PC-3 (cell line): ENCODE data around the gene RPL3. TPM values are rescaled to one million over a fixed set of nuclear protein-coding genes. Genes with fewer than 3 reads are reported as not detected.

ENCODE experiments used
- ATAC-seq: fragments of 200-7000 bp; cut with Tn5 transposase; 2 replicates; pipeline ENCODE4 v1.9.1; 2020; ENCODE audit warnings: mild to moderate bottlenecking, moderate library complexity
- BruUV-seq: library from RNA; stranded (reverse); fragments of 400-500 nt; replicated peaks from 2 replicates; lab custom pipeline; 2021; lab: Mats Ljungman, UMichigan
- CTCF ChIA-PET: fragments of 300-600 bp; sonication (Branson Sonifier 250); formaldehyde crosslinking; loops from one replicate; lab custom pipeline; 2022; ENCODE audit warnings: antibody characterized with exemption; lab: Charles Lee
- POLR2A ChIA-PET: fragments of 300-600 bp; sonication (Branson Sonifier 250); formaldehyde crosslinking; loops from one replicate; lab custom pipeline; 2022; ENCODE audit warnings: antibody characterized with exemption; ENCODE audit not compliant: unreplicated experiment; lab: Charles Lee
- DNase-seq: peaks from one replicate; pipeline ENCODE4 v3.0.0-alpha.2; 2015
- H2AFZ ChIP-seq: fragments of 300-600 bp; sonication (generic); 2 replicates; pipeline ENCODE4 v1.6.0; 2016; ENCODE audit warnings: antibody characterized with exemption, low read length
- H3F3A ChIP-seq: fragments of 300-600 bp; sonication (generic); one replicate; pipeline ENCODE4 v1.6.0; 2017; ENCODE audit warnings: antibody characterized with exemption, low read length, control low read depth, mild to moderate bottlenecking; ENCODE audit not compliant: unreplicated experiment
- H3K27ac ChIP-seq: fragments of 300-600 bp; sonication (generic); 2 replicates; pipeline ENCODE4 v1.5.1; 2016; ENCODE audit warnings: mild to moderate bottlenecking, low read length
- H3K27me3 ChIP-seq: fragments of 300-600 bp; sonication (generic); 2 replicates; pipeline ENCODE4 v1.6.1; 2016; ENCODE audit warnings: low read length, mixed read lengths
- H3K36me3 ChIP-seq: fragments of 300-600 bp; sonication (generic); 2 replicates; pipeline ENCODE4 v1.6.1; 2016; ENCODE audit warnings: low read depth, mixed run types, low read length, mixed read lengths
- H3K4me1 ChIP-seq: fragments of 300-600 bp; sonication (generic); 2 replicates; pipeline ENCODE4 v1.5.1; 2016; ENCODE audit warnings: low read length; ENCODE audit not compliant: insufficient read depth
- H3K4me2 ChIP-seq: fragments of 300-600 bp; sonication (generic); 2 replicates; pipeline ENCODE4 v1.6.0; 2016; ENCODE audit warnings: low read length
- H3K4me3 ChIP-seq: fragments of 300-600 bp; sonication (generic); 2 replicates; pipeline ENCODE4 v1.5.1; 2016; ENCODE audit warnings: mild to moderate bottlenecking, low read length, mixed read lengths
- H3K79me2 ChIP-seq: fragments of 300-600 bp; sonication (generic); 2 replicates; pipeline ENCODE4 v1.6.1; 2017; ENCODE audit warnings: low read length, mixed read lengths
- H3K9ac ChIP-seq: fragments of 300-600 bp; sonication (generic); 2 replicates; pipeline ENCODE4 v1.6.0; 2016; ENCODE audit warnings: mild to moderate bottlenecking, low read length
- H3K9me2 ChIP-seq: fragments of 300-600 bp; sonication (generic); replicated peaks from 2 replicates; pipeline ENCODE4 v1.6.1; 2016; ENCODE audit warnings: mixed run types, low read length, mixed read lengths
- H3K9me3 ChIP-seq: fragments of 300-600 bp; sonication (generic); 2 replicates; pipeline ENCODE4 v1.6.1; 2016; ENCODE audit warnings: low read length, mixed read lengths
- H4K20me1 ChIP-seq: fragments of 300-600 bp; sonication (generic); 2 replicates; pipeline ENCODE4 v1.6.1; 2016; ENCODE audit warnings: low read length, mixed read lengths
- EZH2 ChIP-seq: fragments of 300-600 bp; sonication (generic); IDR thresholded peaks from one replicate; pipeline ENCODE4 v1.6.1; 2017; ENCODE audit warnings: antibody characterized with exemption, mild to moderate bottlenecking, low read length; ENCODE audit not compliant: unreplicated experiment
- EZH2phosphoT487 ChIP-seq: fragments of 300-600 bp; sonication (generic); IDR thresholded peaks from 2 replicates; pipeline ENCODE4 v1.6.1; 2018; ENCODE audit warnings: mild to moderate bottlenecking, antibody characterized with exemption, low read length, borderline replicate concordance
- intact Hi-C: fragments of 100-400 bp; cut with micrococcal nuclease; formaldehyde crosslinking; loops from 2 replicates; pipeline ENCODE4 v1.9.0; 2023
- total RNA-seq: library from RNA; depleted of rRNA; stranded (reverse); fragments of >200 nt; gene quantifications from 2 replicates; pipeline ENCODE4 v1.2.3, GENCODE V29; 2014
- TF ChIP-seq, protein P1 (sequence below): fragments of 300-600 bp; sonication (generic); conservative IDR thresholded peaks from 2 replicates; pipeline ENCODE4 v1.5.1; 2017; ENCODE audit warnings: antibody characterized with exemption, low read depth, mild to moderate bottlenecking, low read length

Gene RPL3
- total RNA-seq, 1 experiment from 2014 or later: 1,363 TPM

DNA sequence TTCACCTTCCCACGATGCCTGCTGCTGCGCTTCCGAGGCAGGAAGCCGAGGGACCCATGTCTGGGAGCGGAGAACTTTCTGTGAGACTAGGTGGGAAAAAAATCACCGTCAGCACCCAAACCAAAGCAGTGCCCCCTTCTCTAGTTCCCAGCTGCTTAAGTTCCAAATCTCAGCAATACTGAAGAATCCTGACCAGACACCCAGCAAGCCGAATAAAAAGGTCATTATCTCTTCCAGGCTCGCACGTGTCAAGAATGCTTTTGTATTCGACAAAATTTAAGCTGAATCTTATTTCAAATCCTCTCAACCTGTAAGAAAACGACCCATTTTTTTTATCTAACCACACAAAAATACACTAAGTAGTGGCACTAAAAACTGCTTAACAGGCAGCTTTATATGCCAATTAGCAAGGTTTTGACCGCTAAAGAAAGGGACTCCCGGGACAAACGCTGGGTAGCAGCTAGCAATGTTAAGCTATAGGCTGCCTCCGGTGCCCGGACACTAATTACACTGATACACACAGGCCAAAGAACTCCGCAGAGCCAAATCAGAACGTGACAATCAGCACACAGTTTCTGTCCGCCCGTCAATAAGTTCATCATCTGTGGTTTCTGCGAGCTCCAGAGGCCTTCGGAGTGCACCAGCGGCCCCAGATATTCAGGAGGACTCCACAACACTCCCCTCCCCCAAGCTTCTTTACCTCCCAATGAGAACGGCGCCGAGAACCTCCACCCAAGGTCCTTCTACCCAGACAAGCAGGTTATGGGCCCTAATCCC lies 728 bp downstream of the RPL3 start:
- Histone ChIP-seq H2AFZ (no peak overlapping the region), H3K27me3 (no peaks in the 10 kb centered on the region), H3K4me3 (peak overlapping the region; percentile 97), H3K9me3 (no peaks in the 10 kb centered on the region), H3K4me1 (peaks cover 16% of the 10 kb centered on the region), H3K27ac (peak overlapping the region; percentile 63), H3K9ac (peak overlapping the region; percentile 97), H3K4me2 (peak overlapping the region; percentile 99), H3K9me2 (no peaks in the 10 kb centered on the region), H3K79me2 (peaks cover 57% of the 10 kb centered on the region), H3F3A (peaks cover 21% of the 10 kb centered on the region), H4K20me1 (peaks cover 54% of the 10 kb centered on the region), H3K36me3 (peaks cover 51% of the 10 kb centered on the region)
- DNase-seq (no peak), ATAC-seq (no peak)
- no peak for TF ChIP-seq EZH2phosphoT487
- TF ChIP-seq, protein P1, sequence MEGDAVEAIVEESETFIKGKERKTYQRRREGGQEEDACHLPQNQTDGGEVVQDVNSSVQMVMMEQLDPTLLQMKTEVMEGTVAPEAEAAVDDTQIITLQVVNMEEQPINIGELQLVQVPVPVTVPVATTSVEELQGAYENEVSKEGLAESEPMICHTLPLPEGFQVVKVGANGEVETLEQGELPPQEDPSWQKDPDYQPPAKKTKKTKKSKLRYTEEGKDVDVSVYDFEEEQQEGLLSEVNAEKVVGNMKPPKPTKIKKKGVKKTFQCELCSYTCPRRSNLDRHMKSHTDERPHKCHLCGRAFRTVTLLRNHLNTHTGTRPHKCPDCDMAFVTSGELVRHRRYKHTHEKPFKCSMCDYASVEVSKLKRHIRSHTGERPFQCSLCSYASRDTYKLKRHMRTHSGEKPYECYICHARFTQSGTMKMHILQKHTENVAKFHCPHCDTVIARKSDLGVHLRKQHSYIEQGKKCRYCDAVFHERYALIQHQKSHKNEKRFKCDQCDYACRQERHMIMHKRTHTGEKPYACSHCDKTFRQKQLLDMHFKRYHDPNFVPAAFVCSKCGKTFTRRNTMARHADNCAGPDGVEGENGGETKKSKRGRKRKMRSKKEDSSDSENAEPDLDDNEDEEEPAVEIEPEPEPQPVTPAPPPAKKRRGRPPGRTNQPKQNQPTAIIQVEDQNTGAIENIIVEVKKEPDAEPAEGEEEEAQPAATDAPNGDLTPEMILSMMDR: no peak
- TF ChIP-seq EZH2: no peak
- POLR2A ChIA-PET: interaction anchor here (0.6 to 0.8 kb wide), 4 partner anchors 14 to 641 kb away, joined by 3 to 18 read pairs (median 8); partner anchors contain the start of gene TAB1
- intact Hi-C loops: loop anchor here (5.0 kb wide), 2 partner anchors 76 to 166 kb away; partner anchors contain the start of genes CBX7 and PDGFB
- CTCF ChIA-PET: interaction anchor here (0.7 kb wide), 1 partner anchor 111 kb away, joined by 3 read pairs; no protein-coding TSS in a partner anchor
- BruUV-seq: TSS peak; percentile 61

DNA sequence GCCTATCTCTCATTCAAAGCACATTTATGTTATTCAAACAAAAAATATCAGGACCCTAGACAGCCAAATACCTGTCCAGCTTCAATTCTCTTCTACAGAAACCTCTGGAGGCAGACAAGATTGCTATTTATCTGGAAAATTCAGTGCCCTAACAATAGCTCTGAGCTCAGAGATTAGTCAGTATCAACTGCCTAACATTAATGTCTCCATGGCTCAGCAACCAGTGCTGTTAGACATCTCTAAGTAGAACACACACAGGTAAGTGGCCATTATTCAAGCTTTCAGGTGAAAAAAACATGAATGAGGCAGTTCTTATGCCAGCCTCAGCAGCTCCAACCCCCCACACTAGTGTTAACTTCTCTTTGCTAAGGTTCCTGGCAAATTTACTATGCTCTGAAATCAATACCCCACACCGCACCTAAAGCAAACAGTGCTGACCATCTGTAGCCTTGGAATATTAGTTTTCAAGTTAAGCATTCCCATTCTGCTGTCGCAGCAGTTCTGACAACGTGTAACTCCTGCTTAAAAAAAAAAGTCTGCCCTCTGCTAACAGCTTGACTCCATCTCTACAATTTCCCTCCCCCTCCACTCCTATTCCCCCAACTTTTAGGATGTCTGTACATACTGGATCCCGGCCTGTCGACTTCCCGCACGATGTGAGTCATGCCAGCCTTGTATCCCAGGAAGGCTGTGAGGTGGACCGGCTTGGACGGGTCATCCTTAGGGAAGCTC lies 1.5 kb downstream of the RPL3 start:
- H3K9me3 ChIP-seq: no peaks in the 10 kb centered on the region
- ChIA-PET CTCF (interaction anchor here (1.1 kb wide), 1 partner anchor 78 kb away, joined by 4 read pairs; no protein-coding TSS in a partner anchor), POLR2A (interaction anchor here (0.8 kb wide), 1 partner anchor 14 kb away, joined by 18 read pairs; no protein-coding TSS in a partner anchor)
- peaks cover 61% of the 10 kb centered on the region for H4K20me1 ChIP-seq
- H3K27me3 ChIP-seq: no peaks in the 10 kb centered on the region
- H3K4me3 ChIP-seq: peak overlapping the region; percentile 97
- peaks cover 57% of the 10 kb centered on the region for H3K36me3 ChIP-seq
- peak overlapping the region; percentile 63 for H3K27ac ChIP-seq
- H3K9ac ChIP-seq: peak overlapping the region; percentile 97
- peaks cover 16% of the 10 kb centered on the region for H3K4me1 ChIP-seq
- H2AFZ ChIP-seq: no peak overlapping the region
- peaks cover 22% of the 10 kb centered on the region for H3F3A ChIP-seq
- no peaks in the 10 kb centered on the region for H3K9me2 ChIP-seq
- intact Hi-C loops: loop anchor here (2.0 to 5.0 kb wide), 3 partner anchors 76 to 166 kb away; partner anchors contain the start of genes CBX7 and PDGFB
- H3K4me2 ChIP-seq: peak overlapping the region; percentile 99
- no TSS peak for BruUV-seq
- peaks cover 58% of the 10 kb centered on the region for H3K79me2 ChIP-seq
- no peak for TF ChIP-seq EZH2
- TF ChIP-seq, protein P1: no peak
- TF ChIP-seq EZH2phosphoT487: no peak
- DNase-seq: no peak
- no peak for ATAC-seq
